NCI-H1930 (cell line): ENCODE results near the gene PLSCR4.
A peak's percentile ranks its signal among the peaks of the same experiment; 100 is the strongest.
"Not testable (repeated sequence)": the region's sequence is repeated elsewhere in the genome, so short reads cannot be mapped to it uniquely, and the experiment has no call there.

Experiments used
- DNase-seq, 2 experiments: peaks; one replicate each; lab custom pipeline; 2025; lab: John Stamatoyannopoulos, UW

PLSCR4 gene

DNA sequence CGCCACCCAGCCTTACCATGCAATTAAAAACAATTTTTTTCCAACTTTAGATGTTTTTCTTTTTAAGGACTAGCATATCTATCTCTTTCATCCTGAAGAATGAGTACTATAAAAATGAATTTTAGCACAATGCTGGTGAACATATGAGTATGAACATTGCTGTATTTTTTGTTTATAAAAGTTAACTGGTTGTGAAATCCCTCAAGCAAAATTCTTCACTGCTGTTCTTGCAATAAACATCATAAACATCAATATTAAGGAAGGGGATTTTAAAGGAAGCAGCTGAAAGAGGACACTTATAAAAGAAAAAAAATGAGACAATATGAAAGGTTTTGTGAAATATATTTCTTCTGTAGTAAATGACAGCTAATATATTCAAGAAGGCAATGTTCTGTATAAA, 3.0 kb downstream of the PLSCR4 start:
- no peak for DNase-seq

DNA sequence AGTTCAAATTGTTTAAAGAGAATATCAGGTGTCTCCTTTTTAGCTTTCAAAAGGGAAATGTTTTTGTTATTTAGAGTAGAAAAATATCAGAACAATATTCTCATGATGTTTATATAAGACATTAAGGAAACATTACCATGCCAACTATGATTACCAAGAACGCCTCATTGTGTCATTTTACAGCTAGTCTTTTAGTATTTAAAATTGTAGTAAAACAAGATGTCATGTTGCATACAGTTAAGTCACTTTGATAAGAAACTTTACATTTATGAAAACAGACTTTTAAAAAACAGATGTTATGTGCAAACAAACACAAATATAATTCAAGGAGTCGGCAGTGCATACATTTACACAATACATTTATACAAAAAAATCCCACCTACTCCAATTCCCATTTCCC, 4.4 kb downstream of the PLSCR4 start:
- no peak for DNase-seq

DNA sequence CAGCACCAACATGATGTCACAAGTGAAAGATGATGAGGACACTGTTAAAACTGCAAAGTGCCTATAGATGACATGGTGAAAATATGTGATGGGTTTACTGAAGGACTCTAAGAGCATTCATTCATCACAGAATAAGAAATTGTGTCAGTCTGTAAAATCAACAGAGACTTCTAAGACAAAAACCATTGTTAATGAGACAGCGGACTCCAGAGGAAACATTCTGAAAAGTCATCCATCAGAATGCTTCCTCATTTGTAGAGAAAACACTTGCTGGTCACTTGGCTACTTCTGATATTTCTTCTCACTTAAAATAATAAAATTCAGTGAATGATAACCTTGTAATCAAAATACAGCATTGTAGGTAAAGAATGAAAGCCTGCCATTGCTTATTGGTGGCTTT, 7.3 kb downstream of the PLSCR4 start:
- DNase-seq: no peak

DNA sequence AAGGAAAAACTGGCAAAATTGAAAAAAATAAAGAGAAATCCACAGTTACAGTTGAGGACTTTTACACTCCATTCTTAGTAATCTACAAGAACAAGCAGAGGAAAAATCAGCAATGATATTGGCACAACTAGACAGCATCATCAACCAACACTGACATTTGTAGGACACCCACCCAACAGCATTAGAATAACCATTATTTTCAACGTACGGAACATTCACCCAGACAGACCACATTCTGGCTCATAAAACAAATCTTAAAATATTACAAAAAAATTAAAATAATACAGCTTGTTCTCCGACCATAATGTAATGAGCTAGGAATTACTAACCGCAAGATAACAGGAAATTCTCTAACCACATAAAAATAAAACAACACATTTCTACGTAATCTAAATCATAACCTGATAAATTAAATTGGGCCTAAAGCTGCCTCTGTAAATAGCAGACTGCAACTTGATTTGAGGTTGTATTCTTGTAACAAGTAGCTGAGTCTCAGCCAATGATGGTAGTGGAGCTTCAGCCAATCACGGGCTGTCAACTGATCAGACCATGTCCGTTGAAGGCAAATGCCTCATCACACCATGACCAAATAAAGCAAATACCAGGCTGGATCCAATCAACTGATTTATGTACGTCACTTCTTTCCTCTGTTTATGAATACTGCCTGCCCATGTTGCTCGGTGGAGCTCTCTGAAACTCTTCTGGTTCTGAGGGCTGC, 9.2 kb downstream of the PLSCR4 start:
- DNase-seq: no peak

DNA sequence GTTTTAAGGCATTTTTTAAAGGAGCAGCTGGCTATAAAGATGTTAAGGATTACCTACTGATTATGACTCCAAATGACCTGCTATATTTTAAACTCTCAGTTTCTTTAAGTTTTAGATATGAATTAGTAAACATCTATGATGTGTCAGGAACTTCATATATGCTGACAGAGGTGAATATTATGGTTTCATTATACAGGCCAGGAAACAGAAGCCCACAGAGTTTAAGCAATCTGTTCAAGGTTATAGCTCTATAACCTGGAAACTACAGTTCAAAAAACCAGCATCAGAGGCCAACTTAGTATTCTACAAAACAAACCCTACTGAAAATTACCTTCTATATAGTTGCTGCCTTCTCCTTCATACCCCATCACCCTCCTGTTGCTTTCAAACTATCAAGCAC, 17.4 kb downstream of the PLSCR4 start:
- DNase-seq: no peak

DNA sequence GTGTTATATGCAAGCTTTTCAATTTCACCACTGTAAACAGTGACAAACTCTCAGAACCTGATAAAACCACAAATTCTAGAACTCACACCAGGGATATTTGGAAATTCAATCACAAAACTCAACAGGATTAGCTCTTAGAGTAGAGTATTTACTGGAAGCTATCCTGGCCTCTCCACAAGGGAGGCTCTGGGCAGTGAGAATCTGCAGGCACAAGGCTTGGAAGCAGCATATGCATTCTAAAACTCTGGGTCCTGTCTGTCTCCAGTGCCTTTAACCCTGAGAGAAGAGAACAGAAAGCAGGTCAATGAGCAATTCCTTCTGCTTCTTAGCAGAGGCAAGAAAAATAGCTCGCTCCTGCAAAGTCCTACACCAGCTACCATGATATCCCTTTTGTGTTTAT, 23.4 kb downstream of the PLSCR4 start:
- no peak for DNase-seq

DNA sequence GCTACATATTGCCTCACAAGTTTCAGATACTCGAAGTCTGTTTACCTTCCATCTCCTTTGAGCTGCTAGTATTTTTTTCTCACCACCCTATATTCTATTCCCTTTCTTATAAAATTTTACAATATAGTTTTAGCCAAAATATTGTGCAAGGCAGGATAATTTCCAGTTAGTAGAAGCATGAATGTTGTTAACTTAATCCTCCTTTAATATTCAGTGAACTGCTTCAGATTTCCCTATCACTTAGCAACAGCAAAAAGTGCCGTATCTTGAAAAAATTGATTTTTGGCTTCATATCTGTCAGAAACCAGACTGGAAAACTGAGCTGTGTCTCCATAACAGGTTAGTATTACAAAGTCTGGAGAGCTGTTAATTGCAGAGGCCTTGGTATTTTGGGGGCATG, 24.0 kb downstream of the PLSCR4 start:
- DNase-seq: no peak

DNA sequence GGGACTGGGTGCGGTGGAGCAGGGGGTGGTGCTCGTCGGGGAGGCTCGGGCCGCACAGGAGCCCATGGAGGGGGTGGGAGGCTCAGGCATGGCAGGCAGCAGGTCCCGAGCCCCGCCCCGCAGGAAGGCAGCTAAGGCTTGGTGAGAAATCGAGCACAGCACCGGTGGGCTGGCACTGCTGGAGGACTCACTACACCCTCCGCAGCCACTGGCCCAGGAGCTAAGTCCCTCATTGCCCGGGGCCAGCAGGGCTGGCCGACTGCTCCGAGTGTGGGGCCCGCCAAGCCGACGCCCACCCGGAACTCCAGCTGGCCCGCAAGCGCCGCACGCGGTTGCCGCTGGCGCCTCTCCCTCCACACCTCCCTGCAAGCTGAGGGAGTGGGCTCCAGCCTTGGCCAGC, 25.4 kb downstream of the PLSCR4 start:
- DNase-seq: not testable (repeated sequence)

DNA sequence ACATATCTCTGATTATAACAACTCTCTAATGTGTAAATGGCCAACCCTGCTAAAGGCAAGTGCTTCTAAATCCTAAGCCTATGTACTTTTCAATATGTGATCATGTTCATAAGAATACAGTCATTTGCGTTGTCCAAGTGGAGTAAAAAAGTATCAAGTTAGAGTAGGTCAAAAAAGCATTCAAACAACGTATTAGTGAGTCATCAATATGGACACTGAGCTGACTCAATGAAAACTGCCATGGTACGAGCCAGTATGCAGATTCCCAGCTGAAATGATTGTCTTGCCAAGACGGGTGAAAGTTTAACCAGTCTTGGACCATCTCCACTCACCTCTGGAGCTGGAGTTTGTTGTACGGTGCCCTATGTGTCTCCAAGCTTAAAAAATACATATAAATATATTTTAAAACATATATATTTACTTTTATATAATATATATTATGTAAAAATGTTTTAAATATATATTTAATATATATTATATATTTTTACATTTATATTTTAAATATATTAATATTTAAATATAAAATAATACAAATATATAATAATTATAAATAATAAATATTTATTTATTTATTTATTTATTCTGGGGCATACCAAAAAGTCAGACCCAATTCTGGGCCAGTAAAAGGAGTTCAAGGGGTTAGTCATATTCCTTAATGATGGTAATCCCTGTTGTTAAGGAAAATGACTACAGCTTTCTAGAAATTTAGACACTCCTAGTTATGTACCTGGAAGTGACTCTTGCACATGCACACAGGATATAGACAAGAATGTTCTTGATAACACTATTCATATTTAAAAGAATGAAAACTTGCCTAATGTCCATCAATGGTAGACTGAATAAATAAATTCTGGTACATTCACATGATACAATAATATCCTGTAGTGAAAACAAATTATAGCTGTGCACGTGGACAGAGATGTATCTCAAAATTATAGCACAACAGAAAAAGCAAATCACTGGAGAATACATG, 27.2 kb downstream of the PLSCR4 start:
- no peak for DNase-seq

DNA sequence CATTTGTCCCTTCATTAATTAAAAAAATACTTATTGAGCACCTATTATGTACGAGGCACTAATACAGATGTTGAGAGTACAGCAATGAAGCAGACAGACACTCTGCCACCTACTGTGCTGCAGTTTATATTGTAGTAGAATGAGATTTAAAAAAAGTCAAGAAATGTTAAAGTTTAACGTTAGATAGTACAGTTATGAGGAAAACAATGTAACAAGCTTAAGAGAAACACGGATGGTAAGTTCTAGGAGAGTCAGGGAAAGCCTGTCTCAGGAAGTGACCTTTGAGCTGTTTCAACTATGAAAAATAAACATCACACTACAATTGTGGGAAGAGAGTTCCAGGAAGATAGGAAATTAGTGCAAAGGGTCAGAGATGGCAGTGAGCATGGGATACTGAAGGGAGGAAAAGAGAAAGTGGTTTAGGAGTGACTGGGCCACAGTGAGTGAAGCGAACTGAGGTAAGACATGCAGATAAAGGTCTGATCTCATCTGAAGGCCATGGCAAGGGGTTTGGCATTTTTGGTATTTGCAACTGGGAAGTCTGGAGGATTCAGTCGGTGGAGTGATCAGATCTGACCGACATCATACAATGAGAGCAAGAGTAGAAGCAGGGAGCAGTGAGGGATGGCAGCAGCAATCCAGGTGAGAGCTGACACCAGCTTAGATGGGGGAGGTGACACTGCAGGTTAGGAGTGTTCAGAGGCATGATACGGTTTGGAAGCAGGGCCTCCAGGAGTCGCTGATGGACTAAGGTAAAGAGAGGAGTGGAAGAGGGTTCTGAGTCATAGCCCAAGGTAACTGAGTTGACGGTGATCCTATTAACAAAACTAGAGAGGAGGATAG, 28.5 kb downstream of the PLSCR4 start:
- no peak for DNase-seq

DNA sequence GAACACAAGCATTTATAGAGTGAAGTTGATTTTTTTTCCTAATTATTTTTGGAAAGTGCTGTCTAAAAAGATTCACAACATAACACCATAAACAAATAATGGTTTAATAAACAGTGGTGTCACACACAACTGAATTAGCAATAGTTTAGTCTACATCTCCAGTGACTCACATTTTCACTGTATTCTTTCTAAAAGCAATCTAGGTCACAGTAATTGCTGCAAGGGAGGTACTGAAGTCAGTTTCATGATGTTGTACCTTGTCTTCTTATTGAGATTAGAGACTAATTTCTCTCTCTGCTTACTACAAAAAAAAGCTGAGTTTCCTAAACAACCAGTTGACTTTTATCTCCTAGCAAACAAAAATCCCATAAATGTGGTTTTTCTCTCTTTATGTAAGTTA, 29.6 kb downstream of the PLSCR4 start:
- DNase-seq: no peak

DNA sequence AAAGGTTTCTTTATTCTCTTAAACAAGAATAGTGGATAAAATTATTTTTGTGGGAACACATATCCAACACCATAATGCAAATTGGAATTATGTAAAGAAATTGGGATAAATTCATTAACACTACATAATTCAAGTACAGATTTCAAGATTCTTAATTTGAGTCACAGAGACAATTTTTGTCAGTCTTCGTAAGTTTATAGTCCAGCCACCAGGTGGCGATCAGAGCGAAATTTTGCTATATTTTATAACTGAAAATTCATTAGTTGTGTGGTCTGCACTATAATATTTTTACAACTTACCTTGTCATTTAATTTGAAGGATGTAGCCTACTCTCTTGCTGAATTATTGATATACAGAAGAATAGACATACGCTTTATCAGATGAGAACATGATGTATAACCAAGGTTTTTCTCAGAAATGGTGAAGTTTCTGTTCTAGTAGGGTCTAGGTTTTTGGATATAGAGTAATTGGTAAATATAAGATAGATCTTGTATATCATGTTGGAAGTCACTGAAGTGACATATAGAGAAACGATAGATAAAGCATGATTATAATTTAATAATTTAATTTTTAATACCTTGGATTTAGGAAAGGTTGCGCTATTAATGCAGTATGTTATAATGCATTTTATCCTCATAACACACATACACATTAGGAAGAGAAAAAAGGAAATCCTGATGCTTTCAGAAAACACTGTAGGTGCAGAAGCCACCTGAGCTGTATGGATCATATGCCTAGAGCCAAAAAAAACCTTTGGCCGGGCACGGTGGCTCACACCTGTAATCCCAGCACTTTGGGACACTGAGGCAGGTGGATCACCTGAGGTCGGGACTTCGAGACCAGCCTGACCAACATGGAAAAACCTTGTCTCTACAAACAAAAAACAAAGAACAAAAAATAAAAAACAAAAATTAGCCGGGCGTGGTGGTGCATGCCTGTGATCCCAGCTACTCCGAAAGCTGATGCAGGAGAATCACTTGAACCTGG, 31.7 kb downstream of the PLSCR4 start:
- DNase-seq: peak in 1 of 2 experiments; percentile 29

DNA sequence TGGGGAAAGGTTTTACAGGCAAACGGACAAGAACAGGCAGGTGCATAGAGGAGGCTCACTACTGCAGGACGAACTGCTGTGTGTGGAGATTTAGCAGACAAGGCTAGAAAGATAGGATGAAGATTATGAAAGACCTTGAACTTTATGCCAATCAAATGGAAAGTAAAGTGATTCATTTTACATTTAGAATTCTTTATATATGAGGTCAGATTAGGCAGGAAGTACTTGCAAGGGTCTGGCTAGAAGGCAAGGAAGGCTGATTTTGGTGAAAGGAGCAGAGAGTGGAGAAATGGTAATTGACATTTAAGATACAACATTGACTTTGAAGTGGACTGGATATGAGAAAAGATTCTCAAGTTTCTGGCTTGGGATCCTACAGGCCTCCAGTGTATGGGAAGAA, 33.6 kb downstream of the PLSCR4 start:
- no peak for DNase-seq

DNA sequence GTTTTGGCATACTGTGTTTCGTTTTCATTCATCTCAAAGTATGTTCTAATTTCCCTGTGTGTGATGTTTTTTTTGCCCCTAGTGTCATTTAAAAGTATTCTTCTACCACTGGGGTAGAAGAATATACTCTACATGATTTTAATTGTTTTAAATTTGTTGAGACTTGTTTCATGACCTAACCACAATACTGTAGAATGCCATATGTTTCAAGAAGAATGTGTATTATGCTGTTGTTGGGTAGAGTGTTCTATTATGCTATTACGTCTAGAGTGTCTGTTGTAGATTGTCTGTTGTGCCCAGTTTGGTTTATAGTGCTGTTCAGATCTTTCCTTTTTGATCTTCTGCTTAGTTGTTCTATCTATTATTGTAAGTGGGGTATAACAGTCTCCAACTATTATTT, 36.4 kb downstream of the PLSCR4 start:
- DNase-seq: no peak

DNA sequence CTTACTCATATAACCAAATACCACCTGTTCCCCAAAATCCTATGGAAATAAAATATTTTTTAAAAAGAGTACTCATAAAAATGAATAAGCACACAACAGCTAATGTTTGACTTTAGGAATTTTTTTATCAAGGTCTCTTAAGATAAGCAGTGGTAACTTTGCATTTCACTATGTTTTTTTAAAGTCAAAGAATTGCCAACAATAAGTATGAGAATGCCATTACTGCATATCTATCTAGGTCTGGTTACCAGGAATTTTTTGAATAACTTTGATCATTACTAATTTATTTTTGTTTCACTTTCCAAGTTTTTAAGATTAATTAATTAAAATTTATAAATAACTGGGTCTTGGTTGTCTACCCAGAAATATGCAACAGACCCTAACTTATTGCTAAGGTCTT, 41.5 kb downstream of the PLSCR4 start:
- DNase-seq: no peak

DNA sequence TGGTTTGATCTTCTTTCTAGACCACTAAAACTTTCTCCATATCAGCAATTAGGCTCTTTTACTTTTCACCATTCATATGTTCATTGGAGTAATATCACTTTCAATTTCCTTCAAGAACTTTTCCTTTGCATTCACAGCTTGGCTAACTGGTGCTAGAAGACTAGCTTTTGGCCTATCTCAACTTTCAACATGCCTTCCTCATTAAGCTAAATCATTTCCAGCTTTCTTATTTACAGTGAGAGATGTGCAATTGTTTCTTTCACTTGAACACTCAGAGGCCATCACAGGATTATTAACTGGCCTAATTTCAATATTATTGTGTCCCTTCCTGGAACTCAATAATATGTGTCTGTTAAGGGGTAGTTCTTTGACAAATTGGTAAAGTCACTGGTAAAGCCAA, 47.1 kb downstream of the PLSCR4 start:
- no peak for DNase-seq

DNA sequence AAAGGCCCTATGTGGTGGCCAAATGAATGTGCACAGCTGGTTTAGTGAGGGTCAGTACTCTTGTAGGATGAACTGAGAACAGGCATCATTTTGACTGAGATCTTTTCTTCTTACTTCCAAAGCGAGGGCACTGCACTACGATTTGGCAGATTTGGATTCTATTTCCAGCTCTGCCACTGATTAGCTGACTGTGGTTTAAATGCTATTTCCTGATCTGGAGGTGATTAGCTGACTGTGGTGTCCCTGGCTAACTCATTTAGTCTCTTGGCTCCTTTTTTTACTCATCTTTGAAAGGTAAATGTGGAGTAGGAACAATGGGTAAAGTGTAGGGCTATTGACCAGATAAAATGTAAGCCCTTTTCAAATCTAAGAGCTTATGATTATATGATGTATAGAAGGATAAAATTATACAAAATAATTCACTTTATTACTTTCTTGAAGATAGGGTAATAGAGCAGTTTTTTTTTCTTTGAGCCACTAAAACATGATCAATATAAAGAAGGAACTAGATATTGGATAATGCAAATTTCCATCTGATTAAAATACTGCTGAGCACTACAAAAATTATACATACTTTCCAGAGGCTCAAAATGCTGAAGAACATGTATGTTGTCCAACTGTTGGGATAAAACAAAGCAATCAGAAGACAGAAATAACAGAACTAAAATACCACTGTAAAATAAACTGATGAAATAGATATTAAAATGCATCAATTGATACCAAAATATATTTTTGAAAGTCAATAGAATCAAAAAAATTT, 50.3 kb downstream of the PLSCR4 start:
- DNase-seq: no peak

DNA sequence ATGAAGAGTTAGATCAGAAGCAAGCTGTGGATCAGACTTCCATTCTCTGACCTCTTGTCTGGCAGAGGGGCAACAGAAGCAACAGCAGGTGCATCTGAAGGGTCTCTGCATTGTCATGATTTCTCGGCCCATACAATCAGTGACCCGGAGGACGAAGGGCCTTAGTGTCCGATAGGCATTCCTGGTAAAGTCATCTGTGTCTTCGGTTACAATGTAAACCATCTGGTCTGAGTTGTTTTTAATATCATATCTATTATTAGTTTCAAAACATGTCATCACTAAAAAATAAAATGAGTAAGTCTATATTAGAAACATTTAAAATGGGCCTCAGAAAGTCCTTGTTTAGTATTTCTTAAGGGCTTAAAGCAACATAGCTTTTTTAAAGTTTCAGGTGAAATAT, 51.1 kb downstream of the PLSCR4 start:
- no peak for DNase-seq

DNA sequence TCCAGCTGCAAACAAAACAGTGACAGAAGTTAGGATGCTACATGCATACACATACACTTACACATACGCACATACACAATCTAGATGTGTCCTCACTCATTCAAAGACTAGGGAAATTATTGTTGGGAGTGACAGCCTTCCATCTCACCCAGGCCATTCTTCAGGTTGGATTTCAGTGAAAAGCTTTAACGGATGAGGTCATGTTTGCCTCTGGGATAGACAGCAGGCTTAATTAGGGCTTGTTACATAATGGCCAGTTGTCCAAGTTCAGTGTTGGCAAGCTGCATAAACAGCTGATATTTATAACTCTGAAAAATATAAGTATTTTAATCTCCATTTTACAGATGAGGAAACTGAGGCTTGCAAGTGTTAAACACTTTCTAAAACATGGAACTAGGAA, 54.1 kb downstream of the PLSCR4 start:
- no peak for DNase-seq

DNA sequence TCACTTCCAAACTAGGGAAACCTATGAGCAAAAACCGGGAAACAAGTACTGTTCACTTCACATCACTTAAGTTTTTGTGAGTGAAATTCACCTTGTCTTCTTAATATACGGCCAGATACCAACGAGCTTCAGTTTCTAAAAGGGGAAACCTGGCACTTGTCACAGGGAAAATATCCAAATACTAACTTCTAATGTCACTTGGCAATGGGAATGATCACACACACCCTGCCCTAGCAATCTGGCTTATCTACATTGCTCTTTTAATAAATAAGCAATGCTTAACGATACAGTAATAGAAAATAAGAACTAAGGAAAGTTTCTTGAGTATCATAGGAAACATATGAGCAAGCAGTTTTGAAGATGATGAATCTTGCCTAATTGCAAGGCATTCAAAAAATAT, 55.3 kb downstream of the PLSCR4 start:
- DNase-seq: no peak
